BJ (cell line): ENCODE results near the gene PC. TPM values are rescaled to one million over a fixed set of nuclear protein-coding genes. Genes with fewer than 3 reads are reported as not detected.

Experiments used
- CTCF ChIA-PET: fragments of 350-600 bp; formaldehyde crosslinking; extraction: SDS; loops from one replicate; lab custom pipeline; 2021; ENCODE audit warnings: antibody characterized with exemption, inconsistent platforms; lab: Yijun Ruan, JAX
- POLR2A ChIA-PET: fragments of 300-600 bp; sonication (Branson Sonifier 250); formaldehyde crosslinking; extraction: SDS; loops from one replicate; lab custom pipeline; 2021; ENCODE audit warnings: antibody characterized with exemption; lab: Charles Lee
- DNase-seq: peaks from one replicate; pipeline ENCODE4 v3.0.0-alpha.2; 2011; ENCODE audit warnings: low read depth
- H3K27me3 ChIP-seq: 2 replicates; pipeline ENCODE4 v1.6.0; 2011; ENCODE audit warnings: low read length; ENCODE audit not compliant: control insufficient read depth, insufficient read depth
- H3K36me3 ChIP-seq: 2 replicates; pipeline ENCODE4 v1.5.1; 2011; ENCODE audit warnings: low read length; ENCODE audit not compliant: control insufficient read depth, insufficient read depth
- H3K4me3 ChIP-seq: 2 replicates; pipeline ENCODE4 v1.5.1; 2011; ENCODE audit warnings: low read depth, mild to moderate bottlenecking, control low read depth, low read length
- CTCF ChIP-seq: IDR thresholded peaks from 2 replicates; pipeline ENCODE4 v1.5.1; 2011; ENCODE audit warnings: low read depth, mild to moderate bottlenecking, control low read depth, inconsistent platforms, low read length, moderate library complexity; ENCODE audit not compliant: insufficient read depth
- polyA plus RNA-seq: library from polyadenylated mRNA; depleted of rRNA; stranded (reverse); fragments of >200 nt; gene quantifications from 2 replicates; pipeline ENCODE4 v1.2.3, GENCODE V29; 2011

PC gene
- polyA plus RNA-seq, 1 experiment = 14.3 TPM

DNA sequence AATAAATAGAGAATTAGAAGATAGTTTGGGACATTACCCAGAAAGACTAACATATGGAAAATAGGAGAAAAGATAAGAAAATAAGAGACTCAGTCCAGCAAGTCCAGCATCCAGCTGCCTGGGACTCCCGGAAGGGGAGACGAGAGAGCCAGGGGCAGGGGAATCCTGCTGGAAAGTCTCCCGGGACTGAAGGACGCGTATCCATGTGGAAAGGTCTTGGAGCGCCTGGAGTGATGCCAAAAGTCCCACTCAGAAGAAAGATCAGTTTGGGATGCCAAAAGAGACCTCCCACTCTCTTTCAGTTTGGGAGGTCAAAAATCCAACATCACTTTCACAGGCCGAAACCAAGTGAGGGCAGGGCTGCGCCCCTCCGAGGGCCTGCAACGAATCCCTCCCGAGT is 70.7 kb downstream of the PC start:
- no peaks in the 10 kb centered on the region for H3K36me3 ChIP-seq
- H3K4me3 ChIP-seq = no peak overlapping the region
- POLR2A ChIA-PET = no interaction called here
- CTCF ChIA-PET = interaction anchor here (0.6 kb wide), 1 partner anchor 53 kb away, joined by 3 read pairs; no protein-coding TSS in a partner anchor
- TF ChIP-seq CTCF = no peak
- no peak for DNase-seq
- no peaks in the 10 kb centered on the region for H3K27me3 ChIP-seq

DNA sequence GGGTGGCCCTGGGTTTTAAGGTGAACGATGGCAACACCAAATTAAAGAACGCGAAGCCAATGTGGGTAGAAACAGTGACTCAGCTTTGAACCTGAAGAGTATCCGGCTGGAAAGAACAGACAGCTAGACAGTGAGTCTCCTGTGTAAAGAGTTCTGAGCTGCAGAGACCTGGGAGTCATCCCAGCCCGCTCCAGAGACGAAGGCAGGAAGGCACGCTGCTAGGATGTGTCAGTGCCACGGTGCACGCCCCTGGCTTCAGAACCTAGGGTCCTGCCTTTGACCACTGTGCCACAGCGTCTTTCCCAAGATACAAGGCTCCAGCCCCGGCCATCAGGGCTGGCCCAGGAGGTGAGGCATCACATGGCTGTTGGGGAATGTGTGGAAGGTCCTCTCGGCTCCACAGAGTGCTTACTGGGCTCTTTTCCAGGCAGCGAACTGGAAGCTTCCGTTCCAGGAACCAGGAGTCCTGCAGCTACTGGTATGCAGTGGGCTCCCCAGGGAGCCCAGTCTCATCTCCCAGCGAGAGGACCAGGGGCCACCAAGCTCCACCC is 71.4 kb downstream of the PC start:
- no peak overlapping the region for H3K4me3 ChIP-seq
- no peaks in the 10 kb centered on the region for H3K27me3 ChIP-seq
- ChIA-PET POLR2A (no interaction called here), CTCF (interaction anchor here (0.6 kb wide), 1 partner anchor 53 kb away, joined by 3 read pairs; no protein-coding TSS in a partner anchor)
- DNase-seq = no peak
- no peak for TF ChIP-seq CTCF
- H3K36me3 ChIP-seq = no peaks in the 10 kb centered on the region

DNA sequence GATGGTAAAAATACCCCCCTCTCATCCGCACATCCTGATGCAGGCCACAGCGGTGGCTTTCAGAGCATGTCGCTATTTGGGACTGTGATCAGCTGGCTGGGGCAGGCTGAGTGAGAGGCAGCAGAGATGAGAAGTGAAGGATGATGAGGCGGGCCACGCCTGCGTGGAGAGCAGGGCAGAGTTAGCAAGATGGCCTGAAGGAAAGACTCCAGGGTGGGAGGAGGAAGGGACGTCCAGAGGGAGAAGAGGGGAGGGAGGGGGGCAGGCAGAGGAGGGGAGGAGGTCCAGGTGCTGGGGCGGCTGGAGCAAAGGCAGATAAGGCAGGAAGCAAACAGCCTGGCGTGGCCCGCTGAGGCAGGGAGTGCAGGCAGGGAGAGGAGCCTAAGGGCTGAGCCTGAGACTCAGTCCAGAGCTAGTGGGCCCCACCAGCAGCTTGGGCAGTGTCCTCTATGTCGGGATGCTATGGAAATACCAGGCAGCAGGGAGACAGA is 72.2 kb downstream of the PC start:
- no peak for TF ChIP-seq CTCF
- Histone ChIP-seq H3K27me3 (no peaks in the 10 kb centered on the region), H3K36me3 (no peaks in the 10 kb centered on the region), H3K4me3 (no peak overlapping the region)
- ChIA-PET CTCF (no interaction called here), POLR2A (no interaction called here)
- DNase-seq = no peak

GRCh38 chr11:66885469-66885868 is 72.7 kb downstream of the PC start:
- TF ChIP-seq CTCF = no peak
- no peak for DNase-seq
- CTCF ChIA-PET = no interaction called here
- Histone ChIP-seq H3K27me3 (no peaks in the 10 kb centered on the region), H3K36me3 (no peaks in the 10 kb centered on the region), H3K4me3 (no peak overlapping the region)
- POLR2A ChIA-PET = no interaction called here

DNA sequence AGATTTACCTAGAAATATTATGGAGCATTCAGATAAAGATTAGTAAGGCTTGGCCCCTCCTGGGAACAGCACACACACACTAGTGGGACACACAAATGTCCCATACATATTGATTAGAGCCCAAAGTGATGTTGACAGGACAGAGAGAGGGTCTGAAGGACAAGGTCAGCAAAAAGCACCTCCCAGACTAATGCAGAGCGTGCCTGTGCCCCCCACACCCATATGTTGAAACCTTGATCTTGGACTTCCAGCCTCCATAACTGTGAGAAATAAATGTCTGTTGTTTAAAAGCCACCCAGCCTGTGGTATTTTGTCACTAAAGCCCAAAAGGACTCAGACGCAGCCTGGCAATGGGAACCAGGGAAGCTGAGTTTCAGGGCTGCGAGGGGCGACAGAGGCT is 73.7 kb downstream of the PC start:
- Histone ChIP-seq H3K36me3 (no peaks in the 10 kb centered on the region), H3K27me3 (no peaks in the 10 kb centered on the region), H3K4me3 (no peak overlapping the region)
- DNase-seq = no peak
- ChIA-PET CTCF (interaction anchor here (0.6 to 0.7 kb wide), 2 partner anchors 198 to 354 kb away, joined by 3 to 6 read pairs; no protein-coding TSS in a partner anchor), POLR2A (interaction anchor here (0.6 kb wide), 1 partner anchor 305 kb away, joined by 3 read pairs; no protein-coding TSS in a partner anchor)
- TF ChIP-seq CTCF = no peak
